Endothelial cell of umbilical vein (primary cell): ENCODE results near the gene TRIM2. TPM values are rescaled to one million over a fixed set of nuclear protein-coding genes. Genes with fewer than 3 reads are reported as not detected.

Source experiments
- BruUV-seq: library from RNA; stranded (reverse); fragments of 400-500 nt; replicated peaks from 2 replicates; lab custom pipeline; 2021; lab: Mats Ljungman, UMichigan
- CTCF ChIA-PET: fragments of 300-600, 350-600 bp; sonication (Branson Sonifier 250); formaldehyde crosslinking; loops from one replicate; lab custom pipeline; 2021; ENCODE audit warnings: antibody characterized with exemption, inconsistent platforms; lab: Charles Lee
- POLR2A ChIA-PET: fragments of 300-600, 350-600 bp; sonication (Branson Sonifier 250); formaldehyde crosslinking; loops from one replicate; lab custom pipeline; 2021; ENCODE audit warnings: antibody characterized with exemption, inconsistent platforms; lab: Charles Lee
- DNase-seq: peaks from one replicate; pipeline ENCODE4 v3.0.0-alpha.2; 2011; ENCODE audit warnings: low read depth, low spot score
- FAIRE-seq: peaks from 2 replicates; lab custom pipeline; 2011; peaks lifted over from hg19 to GRCh38; lab: Jason Lieb, UNC
- H2AFZ ChIP-seq: 2 replicates; pipeline ENCODE4 v1.6.0; 2012; ENCODE audit warnings: low read depth, low read length, control low read depth, inconsistent platforms
- H3K27ac ChIP-seq: 2 replicates; pipeline ENCODE4 v1.5.1; 2011; ENCODE audit warnings: low read depth, mild to moderate bottlenecking, control low read depth, low read length, moderate library complexity; ENCODE audit not compliant: insufficient read depth
- H3K27me3 ChIP-seq, 2 experiments: 2 replicates each; pipeline versions ENCODE4 v1.6.0 to v1.6.1; 2011; ENCODE audit warnings: low read length in 2 of 2, mixed read lengths in 1 of 2; ENCODE audit not compliant: control insufficient read depth in 2 of 2, insufficient read depth in 2 of 2
- H3K36me3 ChIP-seq, 2 experiments: 2 replicates in 1 of 2; 3 replicates in 1 of 2; pipeline ENCODE4 v1.5.1; 2011; ENCODE audit warnings: low read length in 2 of 2, mild to moderate bottlenecking in 1 of 2, moderate library complexity in 1 of 2; ENCODE audit not compliant: control insufficient read depth in 2 of 2, insufficient read depth in 2 of 2; ENCODE audit errors: extremely low read depth in 1 of 2
- H3K4me1 ChIP-seq: 3 replicates; pipeline ENCODE4 v1.5.1; 2011; ENCODE audit warnings: mild to moderate bottlenecking, low read length; ENCODE audit not compliant: control insufficient read depth, insufficient read depth; ENCODE audit errors: extremely low read depth
- H3K4me2 ChIP-seq: 2 replicates; pipeline ENCODE4 v1.6.1; 2011; ENCODE audit warnings: low read length, control low read depth, mixed read lengths; ENCODE audit not compliant: insufficient read depth
- H3K4me3 ChIP-seq, 3 experiments: fragments of 200-600 bp in 1 of 3; sonication (generic), shearing (Covaris generic) in 1 of 3; replicated peaks in 1 of 3; 2 replicates each; pipeline ENCODE4 v1.5.1; 2011 to 2016; ENCODE audit warnings: control low read depth in 3 of 3, low read length in 3 of 3, mild to moderate bottlenecking in 2 of 3, inconsistent platforms in 1 of 3, low read depth in 1 of 3, moderate library complexity in 1 of 3; ENCODE audit not compliant: insufficient read depth in 1 of 3
- H3K79me2 ChIP-seq: 2 replicates; pipeline ENCODE4 v1.6.0; 2012; ENCODE audit warnings: low read length, inconsistent platforms; ENCODE audit not compliant: control insufficient read depth, insufficient read depth
- H3K9ac ChIP-seq: replicated peaks from 2 replicates; pipeline ENCODE3; 2011; ENCODE audit warnings: low read length, control low read depth; ENCODE audit not compliant: insufficient read depth; ENCODE audit errors: extremely low read depth
- H3K9me1 ChIP-seq: replicated peaks from 3 replicates; pipeline ENCODE4 v1.6.0; 2011; ENCODE audit warnings: mild to moderate bottlenecking, low read length; ENCODE audit not compliant: control insufficient read depth, insufficient read depth; ENCODE audit errors: extremely low read depth
- H3K9me3 ChIP-seq: replicated peaks from 2 replicates; pipeline ENCODE4 v1.5.1; 2012; ENCODE audit warnings: low read length, inconsistent platforms; ENCODE audit not compliant: control insufficient read depth, insufficient read depth
- H4K20me1 ChIP-seq: replicated peaks from 2 replicates; pipeline ENCODE3; 2011; ENCODE audit warnings: mild to moderate bottlenecking, low read length; ENCODE audit not compliant: control insufficient read depth, insufficient read depth; ENCODE audit errors: extremely low read depth
- EZH2 ChIP-seq: IDR thresholded peaks from 2 replicates; pipeline ENCODE4 v1.6.1; 2012; ENCODE audit warnings: borderline replicate concordance, low read depth, mild to moderate bottlenecking, moderate library complexity, low read length, inconsistent platforms; ENCODE audit not compliant: severe bottlenecking
- FOS ChIP-seq: IDR thresholded peaks from 2 replicates; pipeline ENCODE4 v1.6.1; 2011; ENCODE audit warnings: mild to moderate bottlenecking, low read length, moderate library complexity, borderline replicate concordance; ENCODE audit not compliant: insufficient read depth
- GATA2 ChIP-seq: IDR thresholded peaks from 2 replicates; pipeline ENCODE4 v1.7.0; 2011; ENCODE audit warnings: low read depth, mild to moderate bottlenecking, moderate library complexity, mixed read lengths, low read length; ENCODE audit not compliant: insufficient read length, insufficient read depth
- JUN ChIP-seq: IDR thresholded peaks from 2 replicates; pipeline ENCODE4 v1.6.1; 2011; ENCODE audit warnings: borderline replicate concordance, low read depth; ENCODE audit not compliant: insufficient read length, insufficient read depth
- MYC ChIP-seq: IDR thresholded peaks from one replicate; pipeline ENCODE4 v1.6.1; 2011; ENCODE audit warnings: mild to moderate bottlenecking, low read depth, low read length
- POLR2A ChIP-seq: IDR thresholded peaks from 2 replicates; pipeline ENCODE4 v1.6.1; 2012; ENCODE audit warnings: low read depth, mild to moderate bottlenecking, control low read depth, low read length
- POLR2AphosphoS5 ChIP-seq: IDR thresholded peaks from 2 replicates; pipeline ENCODE4 v1.6.1; 2012; ENCODE audit warnings: low read depth, mild to moderate bottlenecking, control low read depth, low read length, moderate library complexity; ENCODE audit not compliant: insufficient read depth
- dilution Hi-C: fragments of 300-500 bp; cut with MboI; formaldehyde crosslinking; loops from one replicate; pipeline ENCODE4 v1.15.0; 2019; ENCODE audit warnings: low sequenced_read_pairs; ENCODE audit not compliant: extremely low pct_ligation_motif_present
- intact Hi-C: fragments of 100-400 bp; cut with micrococcal nuclease; formaldehyde crosslinking; loops from one replicate; pipeline ENCODE4 v1.10.0; 2022
- polyA plus RNA-seq, 4 experiments: library from polyadenylated mRNA; depleted of rRNA in 3 of 4; stranded (reverse) in 3 of 4; unstranded in 1 of 4; fragments of >200 nt; gene quantifications; 2 replicates each; pipeline versions ENCODE4 v1.2.1 to v1.2.3, GENCODE V29; 2011 to 2012; ENCODE audit warnings: missing spikeins in 1 of 4
- total RNA-seq: library from RNA; stranded (reverse); gene quantifications from 2 replicates; pipeline ENCODE4 v1.2.3, GENCODE V29; 2021
- TF ChIP-seq, protein P1 (sequence below), 2 donors: IDR thresholded peaks; 1 replicate in 1 of 2; 2 replicates in 1 of 2; pipeline ENCODE4 v1.5.1; 2011; ENCODE audit warnings: low read length in 2 of 2, mild to moderate bottlenecking in 2 of 2, moderate library complexity in 2 of 2, control low read depth in 1 of 2, inconsistent platforms in 1 of 2, low read depth in 1 of 2; ENCODE audit not compliant: insufficient read depth in 1 of 2; ENCODE audit errors: extremely low read depth in 1 of 2
- TF ChIP-seq, protein P2 (sequence below): IDR thresholded peaks from 2 replicates; pipeline ENCODE4 v1.6.1; 2011; ENCODE audit not compliant: insufficient read depth, insufficient read length

Gene TRIM2
- total and polyA plus RNA-seq, 2 donors (not counting 3 experiments of a cell fraction or from before 2014, with no cell fraction given), result 6.8 to 19.7 TPM

DNA sequence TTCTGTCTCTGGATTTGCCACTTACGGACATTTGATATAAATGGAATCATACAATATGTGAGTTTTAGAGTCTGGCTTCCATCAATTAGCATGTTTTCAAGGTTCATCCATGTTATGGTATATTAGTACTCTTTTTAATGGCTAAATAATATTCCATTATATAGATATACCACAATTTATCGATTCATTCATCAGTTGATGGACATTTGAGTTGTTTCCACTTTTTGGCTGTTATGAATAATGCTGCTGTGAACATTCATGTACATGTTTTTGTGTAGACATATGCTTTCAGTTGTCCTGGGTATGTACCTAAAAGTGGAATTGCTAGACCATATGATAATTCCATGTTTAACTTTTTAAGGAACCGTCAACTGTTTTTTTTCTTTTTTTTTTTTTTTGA lies 79.0 kb downstream of the TRIM2 start:
- Histone ChIP-seq H3K9me1 (no peaks in the 10 kb centered on the region), H3K9ac (no peak overlapping the region), H4K20me1 (no peaks in the 10 kb centered on the region), H3K4me2 (no peak overlapping the region), H3K36me3 (no peaks in the 10 kb centered on the region), H3K4me3 (no peak overlapping the region), H2AFZ (no peak overlapping the region), H3K4me1 (no peaks in the 10 kb centered on the region), H3K27ac (no peak overlapping the region), H3K9me3 (no peaks in the 10 kb centered on the region), H3K79me2 (no peaks in the 10 kb centered on the region), H3K27me3 (no peaks in the 10 kb centered on the region)
- FAIRE-seq (no peak), DNase-seq (no peak)
- TF ChIP-seq GATA2 (no peak), FOS (no peak), POLR2A (no peak), MYC (no peak), EZH2 (no peak), POLR2AphosphoS5 (no peak), JUN (no peak)
- TF ChIP-seq, protein P1, sequence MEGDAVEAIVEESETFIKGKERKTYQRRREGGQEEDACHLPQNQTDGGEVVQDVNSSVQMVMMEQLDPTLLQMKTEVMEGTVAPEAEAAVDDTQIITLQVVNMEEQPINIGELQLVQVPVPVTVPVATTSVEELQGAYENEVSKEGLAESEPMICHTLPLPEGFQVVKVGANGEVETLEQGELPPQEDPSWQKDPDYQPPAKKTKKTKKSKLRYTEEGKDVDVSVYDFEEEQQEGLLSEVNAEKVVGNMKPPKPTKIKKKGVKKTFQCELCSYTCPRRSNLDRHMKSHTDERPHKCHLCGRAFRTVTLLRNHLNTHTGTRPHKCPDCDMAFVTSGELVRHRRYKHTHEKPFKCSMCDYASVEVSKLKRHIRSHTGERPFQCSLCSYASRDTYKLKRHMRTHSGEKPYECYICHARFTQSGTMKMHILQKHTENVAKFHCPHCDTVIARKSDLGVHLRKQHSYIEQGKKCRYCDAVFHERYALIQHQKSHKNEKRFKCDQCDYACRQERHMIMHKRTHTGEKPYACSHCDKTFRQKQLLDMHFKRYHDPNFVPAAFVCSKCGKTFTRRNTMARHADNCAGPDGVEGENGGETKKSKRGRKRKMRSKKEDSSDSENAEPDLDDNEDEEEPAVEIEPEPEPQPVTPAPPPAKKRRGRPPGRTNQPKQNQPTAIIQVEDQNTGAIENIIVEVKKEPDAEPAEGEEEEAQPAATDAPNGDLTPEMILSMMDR (IDR thresholded peaks at IDR 0.05; ENCODE audit: extremely low read depth in 1 of 2, insufficient read depth in 1 of 2, low read depth in 1 of 2, low read length in 2 of 2), result no peak
- TF ChIP-seq, protein P2, sequence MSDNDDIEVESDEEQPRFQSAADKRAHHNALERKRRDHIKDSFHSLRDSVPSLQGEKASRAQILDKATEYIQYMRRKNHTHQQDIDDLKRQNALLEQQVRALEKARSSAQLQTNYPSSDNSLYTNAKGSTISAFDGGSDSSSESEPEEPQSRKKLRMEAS, result no peak
- intact Hi-C loops, result no loop called here
- ChIA-PET CTCF (no interaction called here), POLR2A (no interaction called here)
- dilution Hi-C loops, result no loop called here
- BruUV-seq, result no TSS peak
